HG03575 (cell line): Measurements from ENCODE around the gene ITPRID2.
"Not testable (repeated sequence)": the region's sequence is repeated elsewhere in the genome, so short reads cannot be mapped to it uniquely, and the experiment has no call there.

Source experiments
- ATAC-seq: cut with Tn5 transposase; IDR thresholded peaks from one replicate; pipeline ENCODE4 v1.9.1; 2021; ENCODE audit not compliant: unreplicated experiment, insufficient number of reproducible peaks, low FRiP score; ENCODE audit errors: extremely low read depth

Gene ITPRID2

GRCh38 chr2:181952404-181953226, 61.1 kb downstream of the ITPRID2 start:
- ATAC-seq = no peak

- ATAC-seq = peak; percentile 44
Observed at GRCh38 chr2:181953881-181954537, 62.5 kb downstream of the ITPRID2 start.

DNA sequence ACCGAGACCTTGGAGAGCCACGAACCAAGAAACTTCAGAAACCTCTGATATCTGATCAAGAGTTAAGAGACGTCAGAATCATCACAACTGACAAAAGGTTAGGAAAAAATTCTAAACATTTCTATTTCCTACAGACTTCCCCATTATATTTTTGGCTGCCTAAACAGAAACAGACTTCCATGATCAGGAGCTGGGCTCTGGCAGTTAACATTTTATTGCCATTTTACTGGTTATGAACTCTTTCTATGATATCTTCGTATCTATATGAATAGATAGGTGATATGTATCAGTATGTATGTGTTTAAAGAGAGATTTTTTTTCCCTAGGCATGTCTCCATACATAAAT, 63.0 kb downstream of the ITPRID2 start:
- no peak for ATAC-seq

GRCh38 chr2:181955010-181955409, 63.5 kb downstream of the ITPRID2 start:
- no peak for ATAC-seq

GRCh38 chr2:181955866-181956265, 64.3 kb downstream of the ITPRID2 start:
- ATAC-seq = not testable (repeated sequence)

DNA sequence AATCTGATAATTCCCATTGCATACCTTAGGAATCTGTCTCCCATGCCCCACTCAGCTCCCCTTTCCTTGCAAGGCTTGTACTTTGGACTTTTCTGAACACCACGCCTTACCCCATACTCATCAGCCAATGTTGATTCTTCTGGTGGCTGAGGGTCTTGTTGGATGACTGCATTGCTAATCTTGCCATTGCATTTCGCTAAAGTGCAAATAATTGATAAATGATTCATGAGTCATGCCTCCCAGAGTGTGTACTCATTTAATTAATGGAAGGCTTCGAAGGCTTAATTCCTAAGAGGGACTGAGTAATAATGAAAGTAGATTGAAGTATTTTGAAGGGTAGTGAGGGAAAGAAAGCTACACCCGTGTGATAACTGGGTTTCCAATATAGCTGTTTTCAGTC, 66.1 kb downstream of the ITPRID2 start:
- ATAC-seq = no peak

GRCh38 chr2:181958726-181959125, 67.2 kb downstream of the ITPRID2 start:
- ATAC-seq = no peak

DNA sequence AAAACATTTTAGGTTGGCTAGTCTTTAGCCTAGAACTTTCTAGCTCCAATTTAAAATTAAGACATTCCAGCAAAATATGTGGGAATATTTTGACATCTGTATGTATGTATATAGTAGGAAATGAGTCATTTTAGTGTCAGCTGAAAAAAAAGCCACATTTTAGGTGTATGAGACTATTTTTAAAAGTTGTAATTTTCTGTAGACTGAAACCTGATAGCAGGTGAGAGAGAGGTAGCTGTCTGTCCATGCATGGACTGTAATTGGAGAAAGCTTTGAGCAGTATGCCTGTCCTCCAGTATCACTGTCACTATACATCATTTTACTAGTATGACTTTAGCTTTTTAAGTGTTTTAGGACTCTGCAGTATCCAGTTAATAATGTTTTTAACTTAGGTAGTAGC, 68.0 kb downstream of the ITPRID2 start:
- ATAC-seq = no peak

DNA sequence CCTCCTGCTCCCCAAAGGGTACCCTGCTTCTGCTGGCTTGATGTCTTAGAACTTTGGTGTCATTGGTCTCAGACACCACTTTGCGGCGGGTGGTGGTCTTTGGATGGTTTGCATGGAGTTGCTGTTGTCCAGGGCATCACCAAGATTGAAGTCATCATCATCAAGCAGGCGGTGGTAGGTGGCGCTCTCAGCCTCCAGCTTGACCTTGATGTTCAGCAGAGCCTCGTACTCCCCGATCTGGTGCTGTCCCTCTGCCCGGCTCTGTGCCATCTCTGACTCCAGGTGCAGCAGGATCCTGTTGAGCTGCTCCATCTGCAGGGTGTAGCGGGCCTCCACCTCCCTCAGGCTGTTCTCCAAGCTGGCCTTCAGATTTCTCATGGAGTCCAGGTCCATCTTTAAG, 69.6 kb downstream of the ITPRID2 start:
- not testable (repeated sequence) for ATAC-seq

GRCh38 chr2:181962142-181962541, 70.6 kb downstream of the ITPRID2 start:
- no peak for ATAC-seq

DNA sequence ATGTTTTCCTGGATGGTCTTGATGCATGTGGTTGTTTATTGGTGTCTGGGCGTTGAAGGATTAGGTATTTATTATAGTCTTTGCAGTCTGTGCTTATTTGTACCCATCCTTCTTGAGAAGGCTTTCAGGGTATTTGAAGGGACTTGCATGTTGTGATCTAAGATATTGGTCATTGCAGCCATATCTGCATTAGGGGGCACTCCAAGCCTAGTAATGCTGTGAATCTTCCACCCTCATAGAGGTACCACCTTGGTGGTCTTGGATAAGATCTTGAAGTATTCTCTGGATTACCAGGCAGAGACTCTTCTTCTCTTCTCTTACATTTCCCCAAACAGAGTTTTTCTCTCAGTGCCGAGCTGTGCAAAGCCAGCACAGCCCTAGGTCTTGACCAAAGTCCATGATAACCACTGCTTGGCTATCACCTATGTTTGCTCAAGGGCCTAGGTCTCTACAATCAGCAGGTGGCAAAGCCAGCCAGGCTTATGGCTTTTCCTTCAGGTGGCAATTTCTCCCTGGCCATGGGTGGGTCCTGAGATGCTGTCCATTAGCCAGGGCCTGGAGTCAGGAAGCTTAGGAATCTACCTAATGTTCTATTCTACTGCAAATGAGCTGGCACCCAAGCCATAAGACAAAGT, 78.7 kb downstream of the ITPRID2 start:
- no peak for ATAC-seq

DNA sequence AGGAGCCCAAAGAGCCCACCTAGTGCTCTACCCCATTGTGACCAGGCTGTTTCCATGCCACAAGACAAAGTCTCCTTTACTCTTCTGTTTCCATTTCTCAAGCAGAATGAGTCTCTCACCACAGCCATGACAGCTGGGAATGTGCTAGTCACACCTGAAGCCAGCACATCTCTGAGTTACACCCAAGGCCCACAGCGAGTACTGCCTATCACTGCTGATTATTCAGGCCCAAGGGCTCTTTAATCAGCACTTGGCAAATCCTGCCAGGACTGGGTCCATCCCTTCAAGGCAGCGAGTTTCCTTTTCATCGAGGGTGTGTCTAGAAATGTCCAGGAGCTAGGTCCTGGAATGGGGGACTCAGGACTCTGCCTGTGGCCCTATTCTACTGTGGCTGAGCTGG, 79.5 kb downstream of the ITPRID2 start:
- ATAC-seq = no peak

GRCh38 chr2:181972431-181973170, 81.1 kb downstream of the ITPRID2 start:
- no peak for ATAC-seq

- no peak for ATAC-seq
Observed at GRCh38 chr2:181973171-181973783, 81.7 kb downstream of the ITPRID2 start.

DNA sequence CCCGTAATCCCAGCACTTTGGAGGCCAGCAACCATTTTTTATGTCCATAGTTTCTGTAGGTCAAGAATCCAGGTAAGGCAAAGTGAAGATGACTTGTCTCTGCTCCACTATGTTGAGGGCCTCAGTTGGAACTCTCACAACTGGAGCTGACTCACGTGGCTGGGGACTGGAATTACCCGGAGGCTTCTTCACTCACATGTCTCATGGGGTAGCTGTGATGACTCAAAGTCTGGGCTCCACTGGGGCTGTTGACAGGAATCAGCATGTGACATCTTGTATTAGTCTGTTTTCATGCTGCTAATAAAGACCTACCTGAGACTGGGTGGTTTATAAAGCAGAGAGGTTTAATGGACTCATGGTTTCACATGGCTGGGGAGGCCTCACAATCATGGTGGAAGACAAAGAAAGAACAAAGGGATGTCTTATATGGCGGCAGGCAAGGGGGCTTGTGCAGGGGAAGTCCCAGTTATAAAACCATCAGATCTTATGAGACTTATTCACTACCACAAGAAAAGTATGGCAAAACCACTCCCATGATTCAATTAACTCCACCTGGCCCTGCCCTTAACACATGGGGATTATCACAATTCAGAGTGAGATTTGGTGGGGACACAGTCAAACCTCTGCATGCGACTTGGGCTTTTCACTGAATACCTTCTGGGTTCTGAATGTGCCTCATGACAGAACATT, 86.3 kb downstream of the ITPRID2 start:
- ATAC-seq = no peak

DNA sequence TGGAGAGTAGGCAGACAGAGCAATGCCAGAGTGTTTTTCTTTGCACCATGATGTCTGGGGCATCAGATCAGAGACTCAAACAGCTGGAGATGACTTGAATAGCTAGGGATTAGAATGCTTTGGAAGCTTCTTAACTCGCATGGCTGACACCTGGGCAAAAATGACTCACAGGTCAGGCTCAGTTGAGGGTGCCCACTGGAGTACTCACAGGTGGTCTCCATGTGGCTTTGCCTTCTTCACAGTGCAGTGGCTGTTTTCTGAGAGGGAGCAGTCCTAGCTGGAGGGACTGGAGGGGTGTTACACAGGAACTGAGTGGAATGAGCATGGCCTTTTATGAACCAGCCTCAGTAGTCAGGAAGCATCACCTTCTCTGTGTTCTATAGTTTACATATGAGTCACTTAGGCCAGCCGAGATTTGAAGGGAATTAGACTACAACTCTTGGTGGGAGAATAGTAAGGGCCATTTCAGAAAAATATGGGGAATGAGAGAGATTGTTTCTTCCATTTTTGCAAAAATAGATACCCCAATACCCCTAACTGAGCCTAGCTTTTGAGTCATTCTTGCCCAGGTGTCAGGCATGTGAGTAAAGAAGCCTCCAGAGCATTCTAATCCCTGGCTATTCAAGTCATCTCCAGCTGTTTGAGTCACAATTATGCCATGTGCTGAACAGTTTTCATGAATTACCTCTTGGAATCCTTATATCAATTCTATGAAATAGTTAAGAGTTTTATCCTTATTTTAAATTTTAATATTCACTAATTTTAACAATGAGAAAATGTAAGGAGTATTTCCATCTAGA, 87.0 kb downstream of the ITPRID2 start:
- ATAC-seq = no peak
